GM21619 (cell line): ENCODE data around the gene C11orf52.
A peak's percentile ranks its signal among the peaks of the same experiment; 100 is the strongest.
"Not testable (repeated sequence)": the region's sequence is repeated elsewhere in the genome, so short reads cannot be mapped to it uniquely, and the experiment has no call there.

ENCODE experiments used
- ATAC-seq: cut with Tn5 transposase; IDR thresholded peaks from one replicate; pipeline ENCODE4 v1.9.1; 2021; ENCODE audit not compliant: unreplicated experiment

The C11orf52 gene, protein sequence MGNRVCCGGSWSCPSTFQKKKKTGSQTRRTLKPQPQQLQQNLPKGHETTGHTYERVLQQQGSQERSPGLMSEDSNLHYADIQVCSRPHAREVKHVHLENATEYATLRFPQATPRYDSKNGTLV

DNA sequence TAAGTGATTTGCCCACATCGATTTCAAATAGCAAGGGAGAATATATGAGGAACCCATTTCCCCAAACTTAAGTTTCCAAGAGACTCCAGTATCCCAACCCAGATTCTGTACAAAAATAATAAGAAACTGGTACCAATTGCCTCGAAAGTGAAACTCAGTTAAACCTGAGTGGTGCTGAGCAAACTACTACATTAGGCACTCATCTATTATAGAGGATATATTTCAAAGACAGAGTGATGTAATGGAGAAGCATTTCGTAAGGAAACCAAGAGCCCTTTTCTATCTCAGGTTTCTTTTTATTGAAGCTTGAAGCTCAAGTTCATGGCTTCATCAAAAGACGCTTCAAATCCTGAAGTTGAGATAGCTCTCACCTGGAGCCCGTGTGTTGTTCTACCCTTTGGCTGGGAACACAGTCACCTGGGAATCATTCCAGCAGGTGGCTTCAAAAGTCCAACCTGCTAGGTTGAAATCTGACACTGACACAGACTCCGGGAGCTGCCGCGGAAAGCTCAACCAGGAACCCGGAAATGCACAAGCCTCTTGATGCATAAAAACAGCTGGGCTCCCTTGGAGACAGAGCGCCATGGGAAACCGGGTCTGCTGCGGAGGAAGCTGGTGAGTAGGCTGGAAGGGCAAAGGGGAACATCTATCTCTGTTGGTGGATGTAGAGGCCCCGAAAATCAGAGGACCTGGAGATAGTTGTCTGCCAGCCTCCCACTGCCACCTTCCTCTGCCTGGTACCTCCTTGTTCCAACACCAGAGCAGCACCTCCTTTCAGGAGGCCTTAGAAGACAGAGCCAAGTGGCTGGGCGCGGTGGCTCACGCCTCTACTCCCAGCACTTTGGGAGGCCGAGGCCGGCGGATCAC, at the start of gene C11orf52:
C11orf52 (plus strand) TSS at position 524 of the 867 bp plus-strand sequence; CDS start at position 584, 60 bp downstream.
- no peak for ATAC-seq

DNA sequence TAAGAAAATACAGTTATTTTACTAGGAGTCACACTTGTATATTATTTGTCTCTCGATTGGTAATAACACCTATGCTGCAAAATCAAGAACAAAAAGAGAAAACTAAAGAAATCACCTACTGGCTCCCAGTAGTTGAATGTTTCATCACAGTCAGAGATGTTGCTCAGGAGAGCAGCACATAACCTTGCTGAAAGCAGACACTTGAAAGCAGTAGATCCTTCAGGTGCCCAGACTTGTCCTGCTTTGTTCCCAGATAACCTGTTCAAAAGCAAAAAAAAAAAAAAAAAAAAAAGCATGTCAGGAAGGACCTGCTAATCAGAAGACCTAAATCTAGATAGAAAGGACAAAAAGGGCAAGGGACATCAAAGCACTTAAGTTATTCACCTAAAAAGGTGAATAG, 48.6 kb upstream of the C11orf52 start:
- no peak for ATAC-seq

DNA sequence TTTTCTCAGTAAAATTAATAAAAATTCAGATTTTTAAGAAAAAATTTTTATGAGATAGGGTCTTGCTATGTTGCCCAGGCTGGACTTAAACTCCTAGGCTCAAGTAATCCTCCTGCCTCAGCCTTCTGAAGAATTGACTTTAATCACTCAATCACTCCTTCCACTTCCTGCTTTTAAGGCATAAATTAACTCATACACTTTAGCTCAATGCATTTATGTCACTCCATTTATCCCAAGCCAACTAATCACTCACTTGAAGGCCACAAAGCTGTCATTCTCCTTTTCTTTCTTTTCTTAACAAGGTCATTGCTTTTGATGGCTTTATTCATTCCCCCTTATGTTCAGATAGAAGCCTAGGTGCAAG, 48.2 kb upstream of the C11orf52 start:
- no peak for ATAC-seq

DNA sequence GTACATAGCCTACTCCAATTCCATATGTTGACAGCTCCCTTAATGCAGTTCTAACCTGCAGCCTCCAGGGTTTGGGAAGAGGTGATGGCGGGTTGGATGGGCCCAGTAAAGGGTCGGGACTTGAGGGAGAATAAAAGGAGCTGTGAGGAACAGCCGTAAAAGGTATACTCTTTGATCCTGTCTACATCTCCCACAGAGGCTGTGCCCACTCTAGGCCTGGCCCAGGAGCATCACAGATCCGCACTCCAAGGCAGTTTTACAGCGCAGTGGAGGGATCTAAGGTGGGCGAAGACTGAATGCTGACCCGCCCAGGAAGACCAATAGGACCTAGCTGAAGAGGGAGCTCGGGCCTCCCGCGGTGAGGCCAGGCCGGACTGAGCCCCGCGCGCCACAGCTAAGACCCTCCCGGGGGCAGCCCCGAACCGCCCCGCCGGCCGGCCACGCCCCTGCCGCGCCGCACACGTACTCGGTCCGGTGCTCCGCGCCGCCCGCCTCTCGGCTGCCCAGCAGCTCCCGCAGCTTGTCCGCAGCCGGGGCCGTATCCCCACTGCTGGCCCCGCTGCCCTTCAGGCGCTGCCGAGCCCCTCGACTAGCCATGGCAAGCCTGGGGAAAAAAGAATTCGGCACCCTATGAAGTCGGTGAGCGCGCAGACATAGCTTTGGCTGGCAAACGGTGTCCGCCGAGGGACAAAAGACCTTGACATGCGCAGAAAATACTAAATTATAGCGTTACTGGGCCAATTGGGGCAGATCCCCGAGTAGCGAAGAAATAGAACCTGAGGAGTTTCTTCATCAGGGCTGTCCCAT, 47.6 kb upstream of the C11orf52 start, which contains the start of gene ALG9:
ALG9 (minus strand) TSS at position 696 of the 807 bp plus-strand sequence; CDS start at position 597, 99 bp downstream.
- ATAC-seq, result peak; percentile 90

DNA sequence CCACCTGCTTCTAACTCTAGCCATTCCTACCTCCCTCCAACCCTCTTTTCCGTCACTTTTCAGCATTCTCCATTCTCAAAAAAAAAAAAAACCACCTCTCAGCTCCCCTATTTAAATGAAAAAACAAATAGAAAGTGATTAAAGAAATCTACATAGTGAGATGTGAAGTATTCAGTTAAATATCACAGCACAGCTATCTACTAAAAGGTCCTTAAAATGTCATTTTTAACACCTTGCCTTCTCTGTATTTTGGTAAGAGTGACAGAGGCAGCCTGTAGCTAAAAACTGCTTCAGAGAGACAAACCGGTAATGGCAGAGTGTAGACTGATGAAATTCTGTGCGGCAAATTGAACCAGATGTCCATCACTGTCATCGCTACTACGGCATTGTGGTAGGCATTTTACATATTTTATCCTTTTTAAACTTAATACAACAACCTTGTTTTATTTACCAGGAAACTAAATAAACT, 47.0 kb upstream of the C11orf52 start:
- ATAC-seq, result no peak

DNA sequence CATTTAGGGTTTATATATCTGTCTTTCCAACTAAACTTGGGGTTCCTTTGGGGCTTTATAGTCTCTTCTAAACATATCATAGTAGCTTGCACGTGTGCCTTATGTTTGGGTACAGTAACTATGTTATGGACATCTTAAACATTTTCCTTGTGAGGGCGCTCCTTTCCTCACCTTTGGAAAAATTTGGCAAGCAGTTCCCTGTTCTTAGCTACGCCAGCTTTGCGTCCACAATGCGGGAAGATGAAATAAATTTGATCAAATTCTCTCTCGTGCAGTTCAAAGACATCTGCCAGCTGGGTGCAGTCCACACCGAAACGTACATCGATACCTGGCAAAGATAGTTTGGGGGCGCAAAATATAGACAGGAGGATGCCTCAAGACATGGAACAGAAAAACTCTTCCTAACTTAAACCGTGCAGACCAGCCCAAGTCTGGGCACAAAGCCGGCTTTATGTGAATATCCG, 40.3 kb upstream of the C11orf52 start:
- ATAC-seq, result no peak

DNA sequence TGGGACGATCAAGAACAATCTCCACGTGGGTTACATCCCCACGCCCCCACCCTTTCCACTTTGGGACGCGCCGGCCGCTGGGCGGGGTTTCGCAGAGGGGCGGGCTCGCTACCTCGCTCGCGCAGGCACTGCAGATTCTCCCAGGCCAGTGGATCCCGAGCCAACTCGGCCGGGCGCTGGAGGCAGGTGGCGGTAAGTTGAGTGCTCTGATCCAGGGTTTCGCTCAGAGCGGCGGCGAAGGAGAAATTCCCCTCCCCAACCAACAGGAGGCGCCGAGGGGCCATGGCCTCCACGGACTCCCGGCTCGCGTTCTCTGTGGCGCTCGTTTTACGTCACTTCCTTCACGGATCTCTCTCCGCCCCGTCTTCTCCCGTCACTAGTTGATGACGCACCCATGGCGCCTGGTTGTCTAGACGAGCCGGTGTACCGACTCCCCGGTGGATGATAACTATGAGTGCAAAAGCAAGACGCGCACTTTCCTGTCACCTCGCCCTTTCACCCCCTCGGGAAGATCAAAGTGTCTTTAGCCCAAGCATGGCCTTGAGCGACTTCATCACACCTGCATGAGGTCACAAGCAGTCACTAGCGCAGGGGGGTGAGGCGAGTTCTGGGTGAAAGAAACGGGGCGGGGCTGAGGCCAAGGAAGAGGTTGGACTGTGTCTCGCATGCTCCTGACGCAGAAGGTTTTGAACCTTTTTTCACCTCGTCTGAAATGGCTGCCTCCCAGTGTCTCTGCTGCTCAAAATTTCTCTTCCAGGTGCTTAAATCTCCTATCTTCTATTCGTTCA, 39.7 kb upstream of the C11orf52 start, which contains the start of the genes CFAP68 and FDXACB1:
CFAP68 (plus strand) TSS at position 693 of the 788 bp plus-strand sequence; CDS start at position 713, 20 bp downstream.
FDXACB1 (minus strand) TSS at position 317 of the 788 bp plus-strand sequence; CDS start at position 284, 33 bp downstream.
- ATAC-seq, result peak; percentile 94

DNA sequence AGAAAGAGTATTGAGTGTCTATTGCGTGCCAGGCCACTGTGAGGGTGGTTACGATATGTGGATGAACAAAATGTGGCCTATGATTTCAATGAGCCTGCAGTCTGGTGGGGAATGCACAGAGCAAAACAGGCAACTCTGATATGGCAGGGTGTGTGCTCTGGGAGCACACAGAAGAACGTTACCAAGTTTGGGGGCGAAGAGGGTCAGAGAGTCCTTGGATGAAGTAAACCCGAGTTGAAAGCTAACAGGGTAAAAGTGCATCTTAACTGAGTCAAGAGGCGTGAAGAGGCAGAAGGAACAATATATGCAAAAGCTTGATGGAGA, 39.1 kb upstream of the C11orf52 start:
- no peak for ATAC-seq

DNA sequence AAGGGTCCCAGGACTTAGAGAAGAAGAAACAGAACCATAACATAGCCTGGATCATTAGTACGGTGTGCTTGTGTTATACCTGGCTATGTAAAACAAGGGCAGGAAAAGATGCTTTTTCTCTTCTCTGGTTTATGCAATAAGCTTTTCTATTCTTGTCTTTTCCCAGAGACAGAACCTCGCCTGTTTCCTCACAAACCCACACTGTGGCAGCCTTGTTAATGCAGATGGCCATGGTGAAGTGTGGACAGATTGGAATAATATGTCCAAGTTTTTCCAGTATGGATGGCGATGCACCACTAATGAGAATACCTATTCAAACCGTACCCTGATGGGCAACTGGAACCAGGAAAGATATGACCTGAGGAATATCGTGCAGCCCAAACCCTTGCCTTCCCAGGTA, 36.5 kb upstream of the C11orf52 start:
- ATAC-seq, result no peak

DNA sequence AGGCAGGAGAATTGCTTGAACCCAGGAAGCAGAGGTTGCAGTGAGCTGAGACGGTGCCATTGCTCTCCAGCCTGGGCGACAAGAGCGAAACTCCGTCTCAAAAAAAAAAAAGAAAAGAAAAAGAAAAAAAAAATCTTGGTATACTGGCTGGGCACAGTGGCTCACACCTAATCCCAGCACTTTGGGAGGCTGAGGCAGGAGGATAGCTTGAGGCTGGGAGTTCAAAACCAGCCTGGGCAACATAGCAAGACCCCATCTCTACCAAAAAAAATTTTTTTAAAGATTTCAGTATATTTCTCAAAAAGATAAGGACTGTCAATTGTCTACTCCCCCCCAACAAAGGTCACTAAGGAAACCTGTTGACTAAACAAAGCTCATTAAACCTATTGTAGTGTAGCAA, 33.7 kb upstream of the C11orf52 start:
- not testable (repeated sequence) for ATAC-seq

DNA sequence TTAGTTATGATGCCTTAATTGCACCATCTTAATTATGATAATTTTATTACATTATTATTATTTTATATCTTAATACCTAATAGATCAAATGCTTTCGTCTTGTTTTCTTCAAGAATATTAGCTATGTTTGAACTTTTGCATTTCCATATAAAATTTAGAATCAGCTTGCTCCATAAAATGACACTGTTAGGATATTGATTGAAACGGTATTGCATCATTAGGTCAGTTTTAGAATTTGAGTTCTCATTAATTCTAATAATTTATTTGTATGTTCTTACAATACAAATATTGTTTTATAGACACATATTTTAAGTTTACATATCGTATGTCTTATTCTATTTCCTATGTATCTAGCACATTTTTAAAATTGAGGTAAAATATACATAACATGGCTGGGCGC, 32.7 kb upstream of the C11orf52 start:
- no peak for ATAC-seq

DNA sequence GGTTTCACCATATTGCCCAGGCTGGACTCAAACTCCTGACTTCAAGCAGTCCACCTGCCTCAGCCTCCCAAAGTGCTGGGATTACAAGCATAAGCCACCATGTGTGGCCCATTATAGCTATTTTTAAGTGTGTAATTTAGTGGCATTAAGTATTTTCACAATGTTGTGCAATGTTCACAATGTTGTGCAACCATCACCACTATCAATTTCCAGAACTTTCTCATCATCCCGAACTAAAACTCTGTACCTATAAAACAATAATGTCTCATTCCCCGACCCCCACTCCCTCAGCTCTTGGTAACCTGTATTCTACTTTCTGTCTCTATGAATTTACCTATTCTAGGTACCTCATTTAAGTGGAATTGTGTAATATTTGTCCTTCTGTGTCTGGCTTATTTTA, 31.9 kb upstream of the C11orf52 start:
- no peak for ATAC-seq

DNA sequence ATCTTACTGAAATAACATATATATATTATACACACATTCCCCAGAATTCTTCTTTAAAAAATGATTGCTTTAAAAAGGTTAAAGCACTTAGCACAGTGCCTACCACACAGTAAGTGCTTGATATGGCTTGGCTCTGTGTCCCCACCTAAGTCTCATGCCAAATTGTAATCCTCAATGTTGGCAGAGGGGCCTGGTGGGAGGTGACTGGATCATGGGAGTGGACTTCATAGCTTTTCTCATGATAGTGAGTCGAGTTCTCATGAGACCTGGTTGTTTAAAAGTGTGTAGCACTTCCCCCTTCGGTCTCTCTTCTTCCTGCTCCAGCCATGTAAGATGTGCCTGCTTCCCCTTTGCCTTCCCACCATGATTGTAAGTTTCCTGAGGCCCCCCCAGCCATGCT, 13.3 kb upstream of the C11orf52 start:
- ATAC-seq, result no peak

DNA sequence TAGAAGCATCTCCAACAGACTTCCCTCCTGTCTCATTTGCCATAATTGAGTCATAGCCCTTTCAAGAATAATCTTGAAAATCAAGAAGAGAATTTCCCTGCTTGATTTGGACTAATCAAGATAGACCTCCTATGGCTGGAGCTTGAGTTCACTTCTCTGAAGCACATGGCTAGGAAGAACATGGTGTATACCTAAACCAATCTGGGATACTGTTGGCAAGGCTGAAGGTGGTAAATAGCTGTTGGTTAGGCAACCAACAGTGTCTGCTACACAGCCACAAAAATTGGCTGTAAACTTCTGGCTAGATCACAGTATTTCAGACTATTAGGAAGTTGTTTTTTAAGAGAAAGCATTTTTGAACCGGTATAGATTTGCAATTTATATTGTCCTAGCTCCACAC, 12.0 kb upstream of the C11orf52 start:
- ATAC-seq, result no peak

DNA sequence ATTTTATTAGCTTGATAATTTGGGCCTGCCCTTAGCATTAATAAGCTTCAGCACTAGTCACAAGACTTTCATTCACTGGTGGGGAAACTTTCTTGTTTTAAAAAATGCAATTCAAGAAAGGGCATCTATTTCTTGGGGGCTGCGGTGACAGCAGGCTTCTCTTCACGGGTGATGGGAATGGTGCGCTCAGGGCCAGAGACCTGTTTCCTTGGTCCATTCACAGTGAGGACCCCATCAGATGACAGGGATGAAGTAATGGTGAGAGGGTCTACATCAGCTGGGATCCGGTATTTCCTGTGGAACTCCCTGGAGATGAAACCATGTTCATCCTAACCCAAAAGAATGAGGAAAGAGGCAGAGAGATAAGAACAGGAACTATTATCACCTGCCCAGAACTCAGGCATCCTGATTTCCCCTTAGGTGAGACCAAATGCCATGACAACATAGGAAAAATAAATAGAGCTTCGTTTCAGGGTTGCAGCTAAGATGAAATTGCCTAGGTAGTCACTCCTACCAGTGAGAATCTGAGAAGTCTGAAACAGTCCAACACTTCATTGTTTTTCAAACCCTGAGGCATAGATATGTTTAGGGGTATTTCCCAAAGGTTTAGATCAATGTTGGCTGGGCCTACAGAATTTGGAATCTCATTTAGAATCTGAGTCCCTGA, 9.9 kb upstream of the C11orf52 start:
- no peak for ATAC-seq

DNA sequence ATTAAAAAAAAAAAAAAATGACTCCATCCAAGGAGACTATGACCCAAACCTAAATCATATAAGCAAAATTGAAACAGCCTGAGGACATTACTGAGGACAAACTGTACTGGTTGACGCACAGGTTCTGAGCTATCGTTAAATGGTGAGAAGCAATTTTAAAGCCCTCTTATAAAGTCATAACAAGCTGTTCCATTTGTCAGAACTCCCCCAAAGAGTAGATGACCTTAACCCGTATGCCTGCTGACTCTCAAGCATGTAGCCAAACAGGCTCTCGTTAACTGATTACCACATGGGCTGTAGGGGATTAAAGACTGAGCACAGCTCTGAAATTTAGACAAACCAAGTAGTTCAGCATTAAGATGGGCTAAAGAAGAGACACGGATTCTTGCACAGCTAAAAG, 9.3 kb upstream of the C11orf52 start:
- ATAC-seq, result no peak

DNA sequence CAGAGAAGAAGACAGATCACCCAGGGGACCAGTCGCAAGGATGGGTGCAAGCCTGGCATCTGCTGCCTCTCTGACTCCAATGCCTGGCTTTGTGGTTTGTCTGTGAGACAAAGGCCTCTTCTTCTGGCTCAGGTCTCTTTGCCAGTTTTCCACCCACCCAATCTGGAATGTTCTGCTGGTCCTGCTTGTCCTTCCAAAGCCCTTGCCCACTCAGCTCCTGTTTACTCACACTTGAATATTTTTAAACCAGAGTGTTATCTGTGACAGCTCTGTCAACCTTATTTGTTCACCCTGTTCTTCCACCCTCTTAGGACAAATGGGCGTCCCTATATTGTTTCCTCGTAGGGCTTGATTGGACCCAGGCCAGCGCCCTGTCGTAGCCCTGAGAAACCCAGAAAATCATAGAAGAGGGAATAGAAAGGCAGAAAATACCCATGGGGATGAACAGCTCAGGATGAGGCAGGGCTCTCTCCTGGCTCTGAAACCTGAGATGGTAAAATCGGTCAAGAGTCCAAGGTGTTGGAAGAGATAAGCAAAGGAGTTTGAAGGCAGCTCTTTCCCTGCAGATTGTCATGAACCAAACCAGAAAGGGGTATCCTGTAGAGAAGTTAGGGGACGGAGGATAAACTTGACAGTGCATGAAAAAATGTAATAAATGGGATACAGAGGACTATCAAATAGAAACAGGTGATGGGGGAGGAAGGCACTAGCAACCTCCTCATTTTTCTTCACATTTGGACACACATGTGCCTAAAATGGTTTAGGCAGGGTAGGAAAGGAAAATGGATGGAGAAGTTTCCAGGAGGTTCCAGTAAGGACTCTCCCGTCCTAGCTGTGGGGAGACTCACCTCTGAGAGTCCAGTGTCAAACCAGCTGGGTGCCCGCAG, 7.8 kb upstream of the C11orf52 start:
- no peak for ATAC-seq

DNA sequence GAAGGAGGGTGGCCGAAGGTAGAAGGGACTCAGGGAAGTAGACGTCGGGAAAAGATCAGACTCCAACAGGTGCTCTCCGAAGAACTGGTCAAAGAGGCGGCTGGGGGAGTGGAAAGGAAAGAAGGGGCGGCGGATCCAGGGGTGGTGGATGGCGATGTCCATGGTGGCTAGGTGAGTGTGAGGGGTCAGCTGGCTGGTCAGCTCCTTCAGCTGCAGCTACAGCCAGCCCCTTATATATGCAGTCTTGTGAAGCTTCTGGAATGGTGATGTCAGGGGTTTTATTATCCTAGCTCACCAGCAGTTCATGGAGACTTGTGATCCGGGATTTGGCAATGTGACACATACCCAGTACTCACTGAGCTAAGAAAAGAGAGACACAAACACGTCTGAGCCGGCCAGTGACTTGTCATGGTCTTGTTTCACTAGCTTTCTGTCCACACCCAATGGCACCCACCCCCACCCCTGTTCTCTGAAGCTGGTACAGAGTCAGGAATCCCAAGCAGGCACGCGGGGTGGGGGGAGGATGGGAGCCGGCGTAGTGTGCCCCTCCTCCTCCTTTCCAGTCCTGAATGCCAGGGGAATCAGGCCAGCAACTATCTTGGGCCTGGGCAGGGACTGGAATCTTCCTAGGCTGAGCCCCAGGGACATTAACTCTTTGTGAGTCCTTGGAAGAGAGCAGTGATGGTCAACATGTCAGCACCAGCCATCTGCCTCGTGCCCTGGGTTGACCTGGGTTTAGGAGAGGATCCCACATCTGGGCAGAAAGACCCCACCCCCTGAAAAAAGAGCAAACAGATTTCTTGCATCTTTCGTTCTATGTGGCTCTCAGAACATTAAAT, 6.9 kb upstream of the C11orf52 start, which contains the start of gene CRYAB:
CRYAB (minus strand) TSS at position 208 of the 839 bp plus-strand sequence; CDS start at position 162, 46 bp downstream.
- ATAC-seq, result no peak
